Measurements from ENCODE around the gene CISTR.
"Not testable (repeated sequence)": the region's sequence is repeated elsewhere in the genome, so short reads cannot be mapped to it uniquely, and the experiment has no call there.

The CISTR gene

DNA sequence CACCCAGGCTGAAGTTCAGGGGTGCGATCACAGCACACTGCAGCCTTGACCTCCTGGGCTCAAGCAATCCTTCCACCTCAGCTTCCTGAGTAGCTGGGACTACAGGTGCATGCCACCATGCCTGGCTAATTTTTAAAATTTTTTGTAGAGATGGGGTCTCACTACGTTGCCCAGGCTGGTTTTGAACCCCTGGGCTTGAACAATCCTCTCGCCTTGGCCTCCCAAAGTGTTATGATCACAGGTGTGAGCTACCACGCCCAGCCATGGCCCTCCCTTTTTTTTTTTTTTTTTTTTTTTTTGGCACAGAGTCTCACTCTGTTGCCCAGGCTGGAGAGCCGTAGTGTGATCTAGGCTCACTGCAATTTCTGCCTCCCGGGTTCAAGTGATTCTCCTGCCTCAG, 33.2 kb downstream of the CISTR start:
- DNase-seq (ENCODE audit: low spot score), result not testable (repeated sequence)

DNA sequence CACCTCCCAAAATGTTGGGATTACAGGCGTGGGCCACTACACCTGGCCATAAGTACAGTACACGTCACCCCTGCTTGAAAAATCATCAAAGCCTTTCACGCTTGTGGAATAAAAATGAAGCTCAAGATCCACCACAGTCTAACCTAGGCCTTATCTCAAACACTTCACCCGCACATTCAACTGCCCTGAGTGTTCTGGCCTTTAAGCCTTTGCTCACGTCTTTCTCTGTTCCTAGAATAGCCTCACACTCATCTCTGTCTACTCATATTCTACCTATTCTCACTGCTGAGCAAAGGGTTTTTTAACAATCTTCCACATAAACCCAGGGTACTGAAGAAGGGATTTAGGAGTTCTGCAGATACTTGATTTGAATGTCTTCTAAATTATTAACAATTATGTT, 34.5 kb downstream of the CISTR start:
- DNase-seq (ENCODE audit: low spot score), result no peak

DNA sequence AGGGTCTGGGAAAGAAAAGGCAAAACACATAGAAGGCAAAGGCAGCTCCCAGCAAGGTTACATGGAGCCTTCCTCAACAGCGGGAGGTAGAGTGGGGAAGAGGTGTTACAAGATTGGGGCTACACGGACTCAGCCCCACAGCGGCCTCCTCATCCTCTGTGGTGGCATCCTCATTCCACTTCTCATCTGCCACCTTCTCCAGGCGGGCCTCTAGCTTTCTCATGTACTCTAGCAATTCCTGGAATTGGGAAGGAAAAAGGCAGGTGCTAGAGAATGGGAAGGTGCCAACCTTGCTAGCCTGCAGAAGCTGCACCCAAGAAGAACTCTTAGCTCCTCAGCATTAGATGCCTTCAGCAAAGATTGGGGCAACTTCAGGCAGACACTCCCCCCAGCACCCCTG, 37.8 kb downstream of the CISTR start:
- no peak for DNase-seq (ENCODE audit: low spot score)

DNA sequence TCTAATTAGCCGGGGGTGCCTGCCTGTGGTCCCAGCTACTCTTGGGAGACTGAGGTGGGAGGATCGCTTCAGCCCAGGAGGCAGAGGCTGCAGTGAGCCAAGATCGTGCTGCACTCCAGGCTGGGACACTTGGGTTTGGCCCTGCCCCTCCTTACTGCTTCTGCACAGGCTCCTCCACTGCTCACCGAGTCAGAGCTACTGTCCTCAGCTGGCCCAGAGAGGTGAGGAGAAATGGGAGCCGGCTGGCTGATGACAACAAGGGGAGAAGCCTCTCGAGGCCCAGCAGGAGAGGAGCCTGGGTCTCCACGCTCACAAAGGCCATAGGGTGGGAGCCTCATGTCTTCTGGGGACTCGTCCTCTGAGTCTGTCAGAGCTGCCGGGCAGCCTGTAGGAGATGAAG, 38.3 kb downstream of the CISTR start:
- DNase-seq (ENCODE audit: low spot score), result no peak

DNA sequence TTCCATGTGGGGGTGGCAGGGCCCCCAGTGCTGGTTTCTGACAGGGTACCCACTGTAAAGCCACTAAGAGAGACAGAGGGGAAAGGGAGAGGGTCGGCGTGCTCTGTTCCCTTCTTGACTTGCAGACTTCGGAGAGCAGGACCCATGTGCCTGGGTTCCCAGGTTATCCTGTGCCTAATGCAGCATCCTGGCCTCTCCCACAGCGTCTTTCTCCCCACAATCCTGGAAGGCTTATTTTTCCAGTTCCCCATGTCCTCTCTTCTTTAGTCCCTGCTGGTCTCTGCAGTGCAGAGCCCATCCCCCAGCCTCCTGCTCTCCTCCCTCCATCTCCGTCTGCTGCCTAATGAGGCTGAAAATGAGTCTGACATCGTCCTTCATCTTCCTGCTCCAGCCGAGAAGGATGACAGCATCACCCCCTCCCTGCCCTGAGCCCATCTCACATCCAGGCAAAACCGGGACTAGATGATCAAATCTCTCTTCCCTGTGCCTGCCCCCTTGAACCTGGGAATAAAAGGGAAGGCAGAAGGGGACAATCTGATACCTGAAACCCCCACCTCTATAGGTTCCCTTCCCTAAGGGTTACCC, 39.6 kb downstream of the CISTR start:
- peak; percentile 49 for DNase-seq (ENCODE audit: low spot score)

DNA sequence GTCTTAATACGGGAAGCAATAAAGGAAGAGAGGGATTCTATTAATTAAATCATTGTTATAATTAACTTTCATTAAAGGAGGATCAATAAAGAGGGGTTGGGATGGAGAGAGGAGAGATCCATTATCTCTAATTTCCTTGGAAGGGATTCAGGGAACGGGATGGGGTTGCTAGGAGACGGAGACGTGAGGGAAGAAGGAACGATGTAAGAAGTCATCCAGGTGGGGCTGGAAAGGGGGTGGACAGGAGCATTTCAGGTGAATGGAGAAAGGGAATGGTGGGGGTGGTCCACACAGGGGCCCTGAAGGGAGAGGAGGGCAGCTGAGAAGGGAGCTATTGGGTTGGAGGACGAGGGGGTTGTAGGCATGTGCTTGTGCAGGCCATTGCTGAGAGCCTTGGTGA, 41.7 kb downstream of the CISTR start:
- no peak for DNase-seq (ENCODE audit: low spot score)

DNA sequence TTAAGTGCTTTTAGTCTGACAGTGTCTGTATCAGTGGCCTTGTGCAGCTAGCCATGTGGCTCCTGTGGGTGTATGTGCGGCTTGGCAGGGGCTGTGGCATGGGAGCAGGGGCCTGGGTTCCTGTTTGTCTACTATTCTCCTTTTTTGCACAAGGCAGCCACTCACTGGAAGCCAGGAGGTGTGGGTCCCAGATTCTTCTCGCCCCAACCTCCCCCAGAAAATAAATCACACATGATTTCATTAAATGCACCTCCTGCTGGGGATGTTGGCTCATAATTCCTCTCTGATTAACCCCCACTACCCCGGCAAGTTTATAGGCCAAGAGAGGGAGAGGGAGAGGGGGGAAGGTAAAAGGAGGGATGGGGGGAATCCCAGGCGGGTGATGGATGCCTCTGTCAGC, 42.1 kb downstream of the CISTR start:
- no peak for DNase-seq (ENCODE audit: low spot score)

DNA sequence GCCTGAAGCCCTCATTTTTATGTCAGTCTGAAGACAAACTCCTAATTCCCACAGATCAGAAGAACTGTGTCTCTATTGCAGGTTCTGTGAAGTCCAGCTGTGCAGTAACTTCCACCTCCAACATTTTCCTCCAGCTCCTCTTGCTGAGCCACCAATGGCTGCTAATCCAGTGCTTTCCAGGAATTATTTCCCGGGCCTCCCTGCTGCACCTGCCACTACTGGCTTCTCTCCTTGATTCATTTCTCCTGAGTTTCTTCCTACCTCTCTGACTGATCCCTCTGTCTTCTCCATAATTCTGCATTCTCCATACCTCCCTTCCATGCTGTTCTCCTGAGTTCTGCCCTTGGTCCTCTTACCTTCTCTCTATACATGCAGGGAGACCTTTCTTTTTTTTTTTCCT, 45.7 kb downstream of the CISTR start:
- no peak for DNase-seq (ENCODE audit: low spot score)

DNA sequence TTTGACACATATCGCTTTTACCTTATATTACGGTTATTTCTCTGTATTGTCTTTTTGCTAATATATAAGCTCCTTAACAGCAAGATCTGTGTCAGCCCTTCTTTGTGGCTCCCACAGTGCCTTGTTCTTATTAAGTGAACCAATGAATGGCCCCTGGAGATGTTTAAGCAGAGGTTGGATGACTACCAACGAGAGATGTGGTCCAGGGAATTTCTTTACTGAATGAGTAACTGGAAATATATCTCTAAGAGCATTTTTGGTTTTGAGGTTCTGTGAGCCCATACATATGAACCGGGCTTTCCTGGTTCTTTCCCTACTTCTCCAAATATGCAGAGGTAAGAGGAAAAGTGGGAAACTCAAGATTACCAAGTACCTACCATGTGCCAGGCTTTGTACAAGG, 48.0 kb downstream of the CISTR start:
- peak; percentile 52 for DNase-seq (ENCODE audit: low spot score)

DNA sequence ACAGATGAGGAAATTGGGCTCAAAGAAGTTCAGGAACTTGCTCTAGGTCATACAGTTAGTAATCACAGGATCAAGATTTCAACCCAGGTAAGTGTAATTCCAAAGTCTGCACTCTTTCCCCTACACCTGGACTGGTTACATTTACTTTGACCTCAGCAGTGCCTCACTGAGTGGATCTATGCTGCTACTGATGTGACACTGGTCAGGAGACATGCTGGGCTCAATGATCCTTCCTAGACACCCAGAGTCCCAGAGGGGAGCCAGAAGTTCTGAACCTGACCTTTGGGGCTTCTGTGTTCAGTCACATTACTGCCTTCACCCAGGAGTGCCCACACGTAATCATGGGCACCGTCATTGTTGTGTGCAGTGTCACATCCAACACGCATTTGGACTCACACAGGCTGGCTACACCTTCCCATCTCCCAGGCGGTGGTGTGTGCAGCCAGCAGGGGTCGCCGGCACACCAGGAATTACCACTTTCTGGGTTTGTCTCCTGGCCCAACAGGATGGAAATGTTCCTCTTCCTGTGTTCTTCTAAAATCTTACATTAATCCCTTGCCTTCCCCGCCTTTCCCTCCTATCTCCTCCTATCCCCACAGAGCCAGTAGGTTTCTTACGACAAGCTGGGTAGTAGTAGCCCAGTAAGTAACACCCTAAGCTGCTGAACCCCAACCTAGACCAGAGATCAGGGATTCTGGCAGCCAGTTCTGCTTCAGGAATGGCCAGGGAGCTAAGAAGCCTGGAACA, 50.1 kb downstream of the CISTR start:
- DNase-seq (ENCODE audit: low spot score), result peak; percentile 77

DNA sequence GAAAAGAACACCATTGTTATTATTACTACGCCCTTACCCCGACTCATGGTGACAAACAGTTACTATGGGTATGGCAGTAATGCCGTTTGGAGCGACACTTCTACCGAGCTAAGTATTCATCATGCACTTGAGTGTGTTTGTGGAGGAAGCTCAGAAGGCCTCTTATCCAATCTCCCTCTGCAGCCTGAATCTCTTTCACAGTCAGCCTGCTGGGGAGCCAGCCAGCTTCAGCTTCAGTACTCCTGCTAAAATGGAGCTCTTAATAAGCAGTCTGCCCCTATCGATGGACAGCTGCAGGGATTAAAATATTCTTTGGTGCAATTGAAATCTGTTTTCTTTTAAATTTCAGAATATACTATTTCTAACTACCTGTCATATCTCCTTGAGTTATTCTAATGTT, 51.2 kb downstream of the CISTR start:
- no peak for DNase-seq (ENCODE audit: low spot score)

DNA sequence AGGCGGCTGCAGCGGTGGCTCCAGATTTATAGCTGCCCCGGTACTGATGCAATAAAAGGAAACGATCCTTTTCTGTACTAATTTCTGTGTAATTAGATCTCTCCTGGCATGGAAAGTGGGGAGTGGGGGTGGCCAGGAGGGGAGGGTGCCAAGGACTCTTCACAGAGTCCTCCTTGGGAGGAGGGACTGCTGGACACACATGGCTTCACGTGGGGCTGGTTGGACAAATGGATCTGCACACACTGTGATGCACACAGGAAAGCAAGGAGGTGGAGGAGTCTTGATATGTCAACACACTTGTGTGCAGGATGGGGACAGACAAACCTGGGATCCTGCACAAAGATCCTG, 52.1 kb downstream of the CISTR start:
- no peak for DNase-seq (ENCODE audit: low spot score)

DNA sequence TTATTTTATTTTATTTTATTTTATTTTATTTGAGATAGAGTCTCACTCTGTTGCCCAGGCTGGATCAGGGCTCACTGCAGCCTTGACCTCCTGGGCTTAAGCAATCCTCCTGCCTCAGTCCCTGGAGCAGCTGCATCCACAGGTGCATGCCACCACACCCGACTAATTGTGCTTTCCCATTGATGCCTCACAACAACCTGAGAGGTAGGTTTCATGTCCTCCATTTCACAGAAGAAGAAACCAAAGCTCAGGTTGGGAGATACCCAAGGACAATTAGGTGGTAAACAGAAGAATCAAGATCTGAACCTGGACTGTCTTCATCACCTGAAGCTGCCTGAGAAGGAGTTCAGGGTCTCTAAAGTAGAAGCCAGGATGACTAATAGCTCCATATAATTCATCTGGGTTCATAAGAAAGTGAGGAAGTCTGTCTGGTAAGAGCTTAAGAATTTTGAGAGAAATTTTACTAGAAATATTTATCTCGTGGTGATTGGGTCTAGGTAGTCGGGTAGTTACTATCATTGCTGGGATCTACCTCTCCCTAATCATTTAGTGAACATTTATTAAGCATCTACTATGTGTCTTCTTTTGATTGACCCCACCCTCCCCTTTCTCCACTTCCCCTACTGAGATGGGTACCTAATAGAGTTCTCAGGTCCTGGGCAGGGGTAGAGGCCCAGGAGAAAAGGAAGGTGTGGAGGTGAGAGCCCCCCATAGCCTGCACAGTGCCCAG, 52.7 kb downstream of the CISTR start:
- no peak for DNase-seq (ENCODE audit: low spot score)

DNA sequence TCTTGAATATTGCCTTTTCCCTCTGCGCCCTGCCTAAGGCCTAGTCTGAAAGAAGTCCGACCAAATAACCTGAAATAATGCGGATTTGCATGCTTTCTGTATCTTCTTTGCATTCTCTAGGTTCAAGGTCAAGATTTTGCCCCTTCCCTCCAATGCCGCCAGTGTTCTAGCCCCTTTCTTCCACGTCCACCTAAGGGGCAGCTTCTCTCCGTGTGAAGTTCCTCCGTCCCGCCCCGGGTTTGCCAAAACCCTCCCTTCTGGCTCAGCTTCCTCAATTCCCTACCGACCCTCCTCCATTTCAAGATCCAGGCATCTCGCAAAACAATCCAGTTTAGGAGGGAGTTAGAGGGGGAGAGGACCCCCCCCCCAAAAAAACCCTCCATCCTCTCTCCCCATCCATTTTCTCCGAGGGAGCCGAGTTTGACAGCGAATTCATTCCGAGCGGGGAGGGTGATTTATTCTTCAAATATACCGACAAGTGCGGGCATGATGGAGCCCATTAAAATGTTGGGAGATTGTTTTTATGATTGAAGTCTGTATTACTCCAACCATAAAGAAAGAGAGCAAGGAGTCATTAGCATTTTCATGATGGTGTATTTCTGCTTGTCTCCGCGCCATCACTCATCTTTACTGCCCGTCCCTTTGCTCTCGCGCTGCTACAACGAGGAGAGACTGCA, 55.0 kb downstream of the CISTR start:
- no peak for DNase-seq (ENCODE audit: low spot score)
